Skeletal muscle tissue (tissue), 4 donors: ENCODE results near the gene OTOP3. TPM values are rescaled to one million over a fixed set of nuclear protein-coding genes. Genes with fewer than 3 reads are reported as not detected.

Experiments
- H3K27ac ChIP-seq: one replicate; pipeline ENCODE4 v1.7.0; 2013; ENCODE audit warnings: mild to moderate bottlenecking, low read depth, low read length, inconsistent platforms
- H3K27me3 ChIP-seq, 3 donors: one replicate each; pipeline ENCODE4 v1.7.0; 2013; ENCODE audit warnings: low read length in 3 of 3; ENCODE audit not compliant: control insufficient read depth in 3 of 3, insufficient read depth in 3 of 3
- H3K36me3 ChIP-seq, 3 donors: one replicate each; pipeline ENCODE4 v1.7.0; 2013; ENCODE audit warnings: low read length in 3 of 3; ENCODE audit not compliant: control insufficient read depth in 3 of 3, insufficient read depth in 3 of 3
- H3K4me1 ChIP-seq, 3 donors: one replicate each; pipeline ENCODE4 v1.7.0; 2013; ENCODE audit warnings: low read length in 3 of 3, mild to moderate bottlenecking in 3 of 3; ENCODE audit not compliant: control insufficient read depth in 3 of 3, insufficient read depth in 3 of 3
- H3K4me3 ChIP-seq, 3 donors: one replicate each; pipeline ENCODE4 v1.7.0; 2013; ENCODE audit warnings: low read length in 3 of 3
- H3K9ac ChIP-seq, 3 donors: one replicate each; pipeline ENCODE4 v1.7.0; 2013; ENCODE audit warnings: low read length in 3 of 3, mild to moderate bottlenecking in 3 of 3, moderate library complexity in 2 of 3, low read depth in 1 of 3
- H3K9me3 ChIP-seq, 3 donors: one replicate each; pipeline ENCODE4 v1.7.0; 2013; ENCODE audit warnings: low read length in 3 of 3; ENCODE audit not compliant: control insufficient read depth in 3 of 3
- total RNA-seq: library from RNA; depleted of rRNA; stranded (reverse); fragments of >200 nt; gene quantifications from one replicate; pipeline ENCODE4 v1.2.3, GENCODE V29; 2014
- donor health status: Osteomylitis.

OTOP3 gene
- total RNA-seq, 1 donor from 2014 or later: not detected

DNA sequence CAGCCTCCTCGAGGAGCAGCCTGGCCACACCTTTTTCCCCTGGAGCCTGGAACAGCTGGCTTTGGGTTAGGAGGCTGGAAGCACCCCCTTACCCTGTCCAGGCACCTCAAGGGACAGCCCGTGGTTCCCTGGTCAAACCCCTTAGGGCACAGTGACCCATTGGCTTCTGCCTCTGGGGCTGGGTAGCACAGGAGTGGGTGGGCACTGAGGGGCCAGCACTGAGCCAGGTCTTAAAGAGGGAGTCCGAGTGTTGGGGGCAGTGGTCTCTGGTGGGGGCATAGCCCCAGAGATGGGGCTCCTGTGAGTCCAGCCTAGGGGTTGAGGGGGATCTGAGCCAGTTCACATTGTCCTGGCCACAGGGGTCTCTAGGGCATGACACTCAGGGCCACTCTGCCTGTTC lies 15.4 kb downstream of the OTOP3 start:
- no peaks in the 10 kb centered on the region for H3K4me1 ChIP-seq
- H3K9ac ChIP-seq: no peak overlapping the region
- H3K36me3 ChIP-seq: no peaks in the 10 kb centered on the region
- no peaks in the 10 kb centered on the region for H3K9me3 ChIP-seq
- H3K4me3 ChIP-seq: no peak overlapping the region
- no peak overlapping the region for H3K27ac ChIP-seq
- peaks cover 29 to 33% (median 32%) of the 10 kb centered on the region in 3 donors for H3K27me3 ChIP-seq

DNA sequence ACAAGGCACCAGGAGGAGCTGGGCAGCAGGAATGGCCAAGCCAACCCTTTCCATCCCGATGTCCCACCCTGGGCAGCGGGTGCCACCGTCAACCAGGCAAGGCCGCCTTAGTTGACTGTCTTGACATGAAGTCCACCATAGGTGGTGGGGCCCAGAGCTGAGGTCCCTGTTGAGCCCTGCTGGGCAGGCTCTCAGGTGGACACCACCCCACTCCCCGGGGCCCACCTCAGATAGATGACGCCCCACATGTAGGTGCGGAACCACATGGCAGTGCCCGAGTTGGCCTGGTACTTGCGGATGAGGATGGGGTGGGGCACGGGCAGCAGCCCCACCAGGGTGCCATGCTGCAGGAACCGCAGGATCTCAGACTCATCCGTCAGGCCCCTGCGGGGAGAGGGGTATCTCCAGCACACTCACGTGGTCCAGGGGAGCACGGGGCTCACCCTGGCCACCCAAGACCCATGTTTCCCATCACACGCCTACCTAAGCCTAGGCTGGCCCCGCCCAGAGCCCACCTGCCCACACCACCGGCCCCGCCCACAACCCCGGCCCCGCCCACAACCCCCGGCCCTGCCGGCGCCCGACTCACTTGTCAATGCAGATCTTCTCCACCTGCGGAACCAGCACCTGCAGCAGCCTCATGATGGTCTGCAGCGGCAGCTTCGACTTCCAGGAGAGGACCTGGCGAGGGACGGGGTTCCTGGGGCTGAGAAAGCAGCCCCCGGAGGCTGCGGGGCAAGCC lies 16.2 kb downstream of the OTOP3 start:
- no peak overlapping the region for H3K9ac ChIP-seq
- H3K27me3 ChIP-seq: peaks cover 22 to 26% (median 26%) of the 10 kb centered on the region in 3 donors
- H3K4me1 ChIP-seq: no peaks in the 10 kb centered on the region

DNA sequence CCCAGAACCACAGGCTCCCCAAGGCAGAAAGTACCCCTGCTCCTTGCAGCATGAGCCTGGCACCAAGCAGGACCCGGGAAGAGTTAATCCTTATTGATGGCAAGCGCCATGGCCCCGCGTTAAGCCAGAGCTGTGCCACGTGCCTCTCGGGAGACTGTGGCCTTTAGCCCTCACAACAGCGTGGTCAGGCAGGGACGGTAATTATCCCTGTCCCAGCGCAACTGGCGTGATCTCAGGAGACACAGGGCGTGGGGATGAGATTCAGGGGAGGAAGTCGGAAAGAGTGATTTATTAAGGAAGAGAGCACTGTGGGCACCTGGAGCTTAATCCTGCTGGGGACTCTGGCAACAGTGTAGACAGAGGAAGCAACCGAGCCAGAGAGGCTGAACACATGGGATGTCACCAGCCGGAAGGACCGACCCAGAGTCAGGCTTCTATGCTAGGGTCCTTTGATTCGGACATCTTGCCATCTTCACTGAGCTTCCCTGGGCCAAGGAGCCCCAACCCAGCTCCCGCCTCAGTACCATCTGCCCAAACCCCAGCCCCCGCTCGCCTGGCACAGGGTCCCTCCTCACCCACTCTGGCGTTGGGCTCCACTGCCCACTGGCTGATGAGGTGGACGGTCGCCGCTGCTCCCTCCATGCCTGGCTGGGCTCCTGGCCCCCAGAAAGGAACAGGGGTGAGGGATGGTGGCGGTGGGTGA lies 16.9 kb downstream of the OTOP3 start:
- no peak overlapping the region for H3K27ac ChIP-seq
- H3K27me3 ChIP-seq: peaks cover 20 to 22% (median 20%) of the 10 kb centered on the region in 3 donors
- H3K9ac ChIP-seq: no peak overlapping the region
- H3K4me3 ChIP-seq: no peak overlapping the region
- H3K9me3 ChIP-seq: no peaks in the 10 kb centered on the region
- H3K36me3 ChIP-seq: no peaks in the 10 kb centered on the region
- no peaks in the 10 kb centered on the region for H3K4me1 ChIP-seq

More for the DNA sequence above, 16.2 kb downstream of the OTOP3 start:
- no peaks in the 10 kb centered on the region for H3K36me3 ChIP-seq
- H3K9me3 ChIP-seq: no peaks in the 10 kb centered on the region
- no peak overlapping the region for H3K4me3 ChIP-seq
- no peak overlapping the region for H3K27ac ChIP-seq

DNA sequence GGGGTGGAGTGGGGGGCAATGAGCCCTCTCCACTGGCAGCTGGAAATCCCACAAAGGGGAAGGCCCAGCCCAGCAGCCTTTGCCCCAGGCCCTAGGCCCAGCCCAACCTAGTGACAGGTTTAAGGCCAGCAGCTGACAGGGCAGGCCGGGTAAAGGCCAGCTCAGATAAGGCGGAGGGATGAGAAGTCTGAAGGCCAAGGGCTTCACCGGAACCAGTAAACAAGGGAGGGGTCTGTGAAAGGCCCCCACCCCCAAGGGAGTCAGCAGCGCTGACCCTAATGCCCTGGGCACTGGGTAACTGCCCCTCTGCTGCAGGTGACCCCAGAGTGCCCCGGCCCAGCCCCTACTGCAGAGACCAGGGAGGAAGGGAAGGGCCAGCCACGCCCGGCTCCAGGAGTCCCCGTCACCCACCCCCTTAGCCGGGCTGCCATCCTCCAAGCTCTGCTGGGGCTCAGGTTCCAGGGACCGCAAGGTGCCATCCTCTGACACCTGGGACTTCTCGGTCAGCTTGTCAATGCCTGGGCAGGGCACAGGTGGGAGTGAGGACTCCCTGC lies 17.5 kb downstream of the OTOP3 start:
- Histone ChIP-seq H3K27ac (no peak overlapping the region), H3K9me3 (no peaks in the 10 kb centered on the region), H3K36me3 (no peaks in the 10 kb centered on the region), H3K4me1 (no peaks in the 10 kb centered on the region), H3K27me3 (peaks cover 16 to 22% (median 16%) of the 10 kb centered on the region in 3 donors), H3K9ac (no peak overlapping the region), H3K4me3 (no peak overlapping the region)

DNA sequence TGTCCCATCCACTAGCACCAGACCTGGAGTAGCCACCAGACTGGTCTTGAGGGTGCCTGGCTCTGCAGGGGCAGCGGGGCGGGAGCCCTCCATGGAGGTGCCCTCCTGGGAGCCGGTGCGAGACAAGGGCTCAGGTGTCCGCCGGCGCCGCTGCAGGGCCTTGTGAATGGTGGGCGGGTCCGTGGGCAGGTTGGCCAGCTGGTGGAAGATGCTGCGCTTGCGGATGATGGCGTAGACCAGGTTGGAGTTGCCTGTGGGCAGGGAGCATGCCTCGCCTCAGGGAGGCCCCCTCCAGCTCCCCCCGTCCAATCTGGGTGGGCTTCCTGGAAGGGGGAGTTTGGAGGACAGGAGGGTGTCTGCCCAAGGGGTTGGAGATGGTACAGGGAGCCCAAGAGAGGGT lies 18.4 kb downstream of the OTOP3 start:
- no peaks in the 10 kb centered on the region for H3K36me3 ChIP-seq
- H3K27me3 ChIP-seq: peaks cover 16 to 22% (median 16%) of the 10 kb centered on the region in 3 donors
- H3K9me3 ChIP-seq: no peaks in the 10 kb centered on the region
- H3K4me1 ChIP-seq: no peaks in the 10 kb centered on the region
- H3K9ac ChIP-seq: no peak overlapping the region
- H3K4me3 ChIP-seq: no peak overlapping the region
- H3K27ac ChIP-seq: no peak overlapping the region

DNA sequence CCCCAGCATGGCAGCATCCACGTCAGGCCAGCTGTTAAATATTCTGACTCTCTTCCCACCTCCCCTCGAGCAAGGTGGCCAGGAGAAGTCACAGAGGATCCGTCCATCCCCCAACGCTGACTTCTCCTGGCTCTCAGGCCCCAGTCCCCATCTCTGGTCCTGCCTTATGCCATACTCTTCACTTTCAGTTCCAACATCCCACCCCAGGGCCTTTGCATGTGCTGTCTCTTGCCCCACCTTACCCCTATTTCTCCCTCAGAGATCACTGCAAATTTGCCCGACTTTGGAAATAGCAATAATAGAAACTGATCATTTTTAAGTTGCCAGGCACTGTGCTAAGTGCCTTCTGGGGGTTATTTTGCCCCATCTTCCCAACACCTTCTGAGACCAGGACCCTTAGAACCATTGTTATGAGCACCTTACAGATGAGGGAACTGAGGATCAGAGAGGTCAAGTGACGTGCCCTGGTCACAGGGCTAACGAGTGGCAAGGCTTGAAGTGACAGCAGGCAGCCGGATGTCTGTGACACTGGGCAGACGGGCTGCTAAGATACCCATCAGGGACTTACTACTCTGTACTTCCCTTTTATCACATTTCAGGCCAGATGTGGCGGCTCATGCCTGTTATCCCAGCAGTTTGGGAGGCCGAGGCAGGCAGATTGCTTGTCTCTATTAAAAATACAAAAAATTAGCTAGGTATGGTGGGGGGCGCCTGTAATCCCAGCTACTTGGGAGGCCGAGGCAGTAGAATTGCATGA lies 19.1 kb downstream of the OTOP3 start:
- no peak overlapping the region for H3K4me3 ChIP-seq
- no peak overlapping the region for H3K27ac ChIP-seq
- no peaks in the 10 kb centered on the region for H3K36me3 ChIP-seq
- no peaks in the 10 kb centered on the region for H3K4me1 ChIP-seq
- H3K9me3 ChIP-seq: no peaks in the 10 kb centered on the region
- no peak overlapping the region for H3K9ac ChIP-seq
- peaks cover 16 to 22% (median 20%) of the 10 kb centered on the region in 3 donors for H3K27me3 ChIP-seq

DNA sequence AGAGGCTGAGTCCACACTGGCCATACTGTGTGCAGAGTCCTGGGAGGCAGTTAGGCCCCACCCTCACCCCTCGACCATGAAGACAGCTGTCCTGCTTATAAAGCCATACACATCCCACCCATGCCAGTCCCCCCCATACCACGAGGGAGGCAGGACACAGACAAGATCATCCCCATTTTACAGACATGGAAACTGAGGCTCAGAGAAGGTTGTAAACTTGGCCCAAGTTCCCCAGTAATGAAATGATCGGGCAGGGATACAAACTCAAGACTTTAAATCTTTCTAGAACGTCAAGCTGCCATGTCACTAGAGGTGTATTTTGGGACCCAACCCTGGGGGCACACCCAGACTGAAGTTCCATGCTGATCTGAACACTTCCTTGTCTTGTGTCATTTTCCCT lies 20.4 kb downstream of the OTOP3 start:
- H3K36me3 ChIP-seq: no peaks in the 10 kb centered on the region
- peaks cover 13 to 16% (median 14%) of the 10 kb centered on the region in 3 donors for H3K27me3 ChIP-seq
- H3K9ac ChIP-seq: no peak overlapping the region
- H3K27ac ChIP-seq: no peak overlapping the region
- no peaks in the 10 kb centered on the region for H3K9me3 ChIP-seq
- no peak overlapping the region for H3K4me3 ChIP-seq
- no peaks in the 10 kb centered on the region for H3K4me1 ChIP-seq

DNA sequence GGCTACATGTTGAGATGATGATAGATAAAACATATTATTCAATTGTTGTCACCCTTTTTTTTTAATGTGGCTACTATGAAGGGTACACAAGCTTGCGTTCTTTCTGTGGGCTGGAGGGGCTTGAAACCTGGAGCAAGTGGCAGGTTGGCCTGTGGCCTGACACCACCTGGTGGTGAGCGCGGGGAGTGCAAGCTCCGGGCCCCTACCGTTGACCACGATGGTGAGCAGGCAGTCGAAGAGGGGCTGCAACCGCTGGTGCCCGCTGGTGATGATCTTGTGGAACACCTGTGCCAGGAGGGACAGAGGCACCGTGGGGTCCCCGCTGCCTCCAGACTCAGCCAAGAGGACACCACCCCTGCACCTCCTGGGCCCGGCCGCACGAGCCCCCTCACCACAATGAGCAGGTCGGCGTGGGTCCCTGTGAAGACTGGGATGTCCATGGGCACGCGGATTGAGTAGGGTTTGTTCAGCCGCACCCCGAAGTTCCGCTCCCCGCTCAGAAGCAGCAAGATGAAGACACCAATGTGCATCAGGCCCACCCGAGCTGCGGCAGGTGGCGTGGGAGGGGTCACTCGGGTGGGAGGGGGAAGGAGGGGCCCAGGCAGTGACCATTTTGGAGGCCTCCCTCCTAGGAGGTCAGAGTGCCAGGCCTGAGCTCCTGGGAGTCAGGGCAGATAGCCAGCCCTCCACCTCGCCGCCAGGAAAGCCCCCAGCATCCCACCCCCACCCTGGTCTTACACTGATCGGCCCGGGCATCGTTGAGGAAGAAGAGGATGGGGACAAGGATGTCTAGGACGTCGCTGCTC lies 22.4 kb downstream of the OTOP3 start:
- no peak overlapping the region for H3K27ac ChIP-seq
- no peaks in the 10 kb centered on the region for H3K36me3 ChIP-seq
- peaks cover 5 to 6% (median 6%) of the 10 kb centered on the region in 3 donors for H3K27me3 ChIP-seq
- H3K4me1 ChIP-seq: peaks cover 0 to 2% (median 0%) of the 10 kb centered on the region in 3 donors
- no peaks in the 10 kb centered on the region for H3K9me3 ChIP-seq
- no peak overlapping the region for H3K4me3 ChIP-seq
- H3K9ac ChIP-seq: no peak overlapping the region

DNA sequence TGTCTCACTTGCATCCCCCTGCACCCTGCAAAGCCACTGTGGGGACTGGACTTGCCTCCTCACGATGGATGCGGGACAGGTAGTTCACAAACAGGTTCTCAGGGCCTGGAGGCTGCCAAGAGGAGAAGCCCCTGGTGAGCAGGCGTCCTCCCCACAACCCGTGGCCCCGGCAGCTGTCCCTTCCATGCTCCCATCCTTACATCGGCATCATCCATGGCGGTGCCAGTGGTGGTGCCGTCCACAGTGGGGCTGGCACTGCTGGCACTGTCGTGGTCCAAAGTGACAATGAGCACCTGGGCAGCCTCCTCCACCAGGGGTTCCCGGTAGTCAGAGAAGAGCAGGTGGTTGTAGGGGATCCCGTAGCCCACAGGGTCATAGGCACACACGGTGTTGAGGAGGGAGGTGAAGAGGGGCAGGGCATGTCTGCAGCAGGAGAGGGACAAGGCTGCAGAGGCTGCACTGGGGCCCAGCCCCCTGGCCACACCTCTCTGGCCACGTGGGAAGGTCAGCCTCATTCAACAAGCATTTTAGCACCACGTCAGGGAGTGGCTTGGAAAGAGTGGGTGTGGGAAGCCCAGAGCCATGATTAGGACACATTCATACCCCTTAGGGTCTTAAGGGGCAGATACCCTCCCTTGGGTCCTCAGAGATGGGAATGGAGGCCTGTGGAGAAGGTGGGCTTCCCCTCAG lies 24.3 kb downstream of the OTOP3 start:
- H3K27ac ChIP-seq: no peak overlapping the region
- H3K9ac ChIP-seq: no peak overlapping the region
- H3K27me3 ChIP-seq: peaks cover 5 to 11% (median 6%) of the 10 kb centered on the region in 3 donors
- H3K4me3 ChIP-seq: no peak overlapping the region
- peaks cover 0 to 2% (median 0%) of the 10 kb centered on the region in 3 donors for H3K4me1 ChIP-seq
- H3K9me3 ChIP-seq: no peaks in the 10 kb centered on the region
- H3K36me3 ChIP-seq: no peaks in the 10 kb centered on the region
